SW 1271 (cell line): ENCODE results near the gene METTL22.

ENCODE experiments used
- DNase-seq, 2 experiments: peaks; one replicate each; lab custom pipeline; 2025; lab: John Stamatoyannopoulos, UW

METTL22 gene

GRCh38 chr16:8621572-8622314, at the start of gene METTL22:
METTL22 (plus strand) TSS chr16:8621698; CDS start chr16:8625666, 3,968 bp downstream.
- peak; percentile 36 to 60 for DNase-seq

GRCh38 chr16:8572063-8572918, 49.2 kb upstream of the METTL22 start:
- DNase-seq = no peak

GRCh38 chr16:8572919-8573724, 48.4 kb upstream of the METTL22 start:
- peak in 1 of 2 experiments; percentile 3 for DNase-seq

GRCh38 chr16:8575399-8575798, 46.1 kb upstream of the METTL22 start:
- no peak for DNase-seq

GRCh38 chr16:8576141-8577004, 45.1 kb upstream of the METTL22 start:
- no peak for DNase-seq

- no peak for DNase-seq
These were observed 43.7 kb upstream of the METTL22 start for GRCh38 chr16:8577678-8578304.

GRCh38 chr16:8579559-8579958, 41.9 kb upstream of the METTL22 start:
- DNase-seq = no peak

- no peak for DNase-seq
These were observed 39.5 kb upstream of the METTL22 start for GRCh38 chr16:8581831-8582580.

- no peak for DNase-seq
These were observed 38.3 kb upstream of the METTL22 start for GRCh38 chr16:8583199-8583598.

- no peak for DNase-seq
These were observed 37.8 kb upstream of the METTL22 start for GRCh38 chr16:8583732-8584131.

GRCh38 chr16:8585041-8585440, 36.5 kb upstream of the METTL22 start:
- DNase-seq = no peak

GRCh38 chr16:8585857-8586256, 35.6 kb upstream of the METTL22 start:
- no peak for DNase-seq

- no peak for DNase-seq
These were observed 34.4 kb upstream of the METTL22 start for GRCh38 chr16:8587065-8587464.

- DNase-seq = no peak
These were observed 32.8 kb upstream of the METTL22 start for GRCh38 chr16:8588682-8589056.

GRCh38 chr16:8589057-8589899, 32.2 kb upstream of the METTL22 start:
- no peak for DNase-seq

GRCh38 chr16:8589900-8590688, 31.4 kb upstream of the METTL22 start, which contains the start of gene TMEM114:
TMEM114 (minus strand) TSS chr16:8590511; CDS start chr16:8589838, 673 bp downstream.
- no peak for DNase-seq

GRCh38 chr16:8590811-8591210, 30.7 kb upstream of the METTL22 start:
- no peak for DNase-seq

- DNase-seq = no peak
These were observed 30.0 kb upstream of the METTL22 start for GRCh38 chr16:8591451-8591850.
